H1 (cell line): ENCODE measurements around the gene PRR5L. TPM values are rescaled to one million over a fixed set of nuclear protein-coding genes. Genes with fewer than 3 reads are reported as not detected.

Experiments used
- CHD7 ChIP-seq: fragments of 300-600 bp; sonication (generic); IDR thresholded peaks from 2 replicates; pipeline ENCODE4 v1.7.1; 2012; ENCODE audit warnings: low read length, moderate library complexity, mild to moderate bottlenecking, inconsistent platforms; ENCODE audit not compliant: insufficient replicate concordance
- E2F6 ChIP-seq: IDR thresholded peaks from 2 replicates; pipeline ENCODE4 v1.6.1; 2012; ENCODE audit warnings: inconsistent platforms
- TAF7 ChIP-seq: optimal IDR thresholded peaks from 2 replicates; pipeline ENCODE3; 2011; ENCODE audit warnings: low read depth, mild to moderate bottlenecking, inconsistent platforms, low read length, moderate library complexity, borderline replicate concordance
- polyA plus RNA-seq, 7 experiments: library from polyadenylated mRNA; depleted of rRNA in 3 of 7; stranded (reverse) in 5 of 7; unstranded in 2 of 7; fragments of >200 nt in 5 of 7; fragments of 200-250 nt in 2 of 7; gene quantifications; 1 replicate in 5 of 7; 2 replicates in 1 of 7; 4 replicates in 1 of 7; pipeline versions ENCODE4 v1.2.1 to v1.2.3, GENCODE V29; 2011 to 2013; ENCODE audit warnings: missing spikeins in 2 of 7, mixed read lengths in 2 of 7
- total RNA-seq: library from RNA; stranded (reverse); fragmentation: NEBNext Ultra II Directional; extraction: Animal tissue kit (Norgen Biotek cat#: 25700); gene quantifications from 2 replicates; pipeline ENCODE4 v1.2.1, GENCODE V29; 2021

The PRR5L gene
- total and polyA plus RNA-seq, 2 of the 8 experiments (the other 6 are each of a cell fraction or from before 2014, with no cell fraction given): 6.6 to 10.1 TPM

- no peak for TF ChIP-seq CHD7
- TF ChIP-seq TAF7: no peak
- TF ChIP-seq E2F6: no peak
These were observed 213.1 kb downstream of the PRR5L start (continued) for GRCh38 chr11:36509201-36509639.
